HFFc6 (cell line): ENCODE results near the gene DGKH. TPM values are rescaled to one million over a fixed set of nuclear protein-coding genes. Genes with fewer than 3 reads are reported as not detected.

Source experiments
- DNase-seq: peaks from one replicate; pipeline ENCODE4 v3.0.0-alpha.2; 2018
- H3K27ac Mint-ChIP-seq: 2 replicates; pipeline ENCODE4 v1.8.0; 2020; ENCODE audit warnings: mild to moderate bottlenecking, mixed read lengths
- H3K27me3 Mint-ChIP-seq: 2 replicates; pipeline ENCODE4 v1.8.0; 2021; ENCODE audit warnings: mild to moderate bottlenecking, moderate library complexity, mixed read lengths; ENCODE audit not compliant: insufficient read depth
- H3K36me3 Mint-ChIP-seq: 2 replicates; pipeline ENCODE4 v1.8.0; 2021; ENCODE audit warnings: low read depth, mixed read lengths
- H3K4me1 Mint-ChIP-seq: 2 replicates; pipeline ENCODE4 v1.8.0; 2020; ENCODE audit warnings: low read depth, mixed read lengths
- H3K4me3 Mint-ChIP-seq: 2 replicates; pipeline ENCODE4 v1.8.0; 2020; ENCODE audit warnings: mild to moderate bottlenecking, moderate library complexity, mixed read lengths
- H3K9me3 Mint-ChIP-seq: 2 replicates; pipeline ENCODE4 v1.8.0; 2020; ENCODE audit warnings: mild to moderate bottlenecking, mixed read lengths
- CTCF ChIP-seq: fragments of 200-600 bp; sonication (generic); IDR thresholded peaks from 2 replicates; pipeline ENCODE4 v1.5.0; 2021; ENCODE audit warnings: antibody characterized with exemption, mild to moderate bottlenecking
- total RNA-seq, 6 experiments: library from RNA; stranded (reverse); fragmentation: NEBNext Ultra II Directional; extraction: Animal tissue kit (Norgen Biotek cat#: 25700); gene quantifications; 2 replicates in 1 of 6; 3 replicates in 5 of 6; pipeline ENCODE4 v1.2.3, GENCODE V29; 2021

Gene DGKH
- total RNA-seq, 6 experiments from 2014 or later, result 6.9 to 8.7 (median 7.8) TPM

GRCh38 chr13:42041011-42041683, 7.3 kb upstream of the DGKH start:
- Mint-ChIP-seq H3K9me3 (peaks cover 4% of the 10 kb centered on the region), H3K4me3 (peak overlapping the region; percentile 93), H3K36me3 (peaks cover 5% of the 10 kb centered on the region), H3K4me1 (peaks cover 57% of the 10 kb centered on the region), H3K27me3 (peaks cover 1% of the 10 kb centered on the region), H3K27ac (peak overlapping the region; percentile 78)
- TF ChIP-seq CTCF, result no peak
- DNase-seq, result peak; percentile 31

GRCh38 chr13:42041684-42042035, 6.8 kb upstream of the DGKH start:
- TF ChIP-seq CTCF, result peak; percentile 71
- Mint-ChIP-seq H3K4me3 (peak overlapping the region; percentile 93), H3K27me3 (no peaks in the 10 kb centered on the region; the same call in 1 of the 2 replicates), H3K36me3 (no peaks in the 10 kb centered on the region; the same call in 1 of the 2 replicates), H3K4me1 (peaks cover 57% of the 10 kb centered on the region), H3K27ac (peak overlapping the region; percentile 78), H3K9me3 (no peaks in the 10 kb centered on the region)
- peak; percentile 78 for DNase-seq

- Mint-ChIP-seq H3K27me3 (peaks cover 3% of the 10 kb centered on the region), H3K36me3 (no peaks in the 10 kb centered on the region), H3K9me3 (no peaks in the 10 kb centered on the region)
Measured at GRCh38 chr13:42043676-42044075, 4.8 kb upstream of the DGKH start.

GRCh38 chr13:42046448-42046847, 2.0 kb upstream of the DGKH start:
- DNase-seq, result no peak
- Mint-ChIP-seq H3K36me3 (0 out of 2 replicates have a peak, but pooled peaks cover 5% of the 10 kb centered on the region), H3K4me1 (peaks cover 40% of the 10 kb centered on the region), H3K27ac (no peak overlapping the region), H3K4me3 (peak overlapping the region; percentile 30; the same call in 1 of the 2 replicates), H3K27me3 (peaks cover 3% of the 10 kb centered on the region), H3K9me3 (no peaks in the 10 kb centered on the region)
- TF ChIP-seq CTCF, result no peak

More at GRCh38 chr13:42043676-42044075, 4.8 kb upstream of the DGKH start:
- TF ChIP-seq CTCF, result no peak
- no peak overlapping the region for H3K27ac Mint-ChIP-seq
- no peak for DNase-seq
- no peak overlapping the region for H3K4me3 Mint-ChIP-seq
- H3K4me1 Mint-ChIP-seq, result peaks cover 49% of the 10 kb centered on the region

- peaks cover 3% of the 10 kb centered on the region; the same call in 1 of the 2 replicates for H3K27me3 Mint-ChIP-seq
- peaks cover 34% of the 10 kb centered on the region for H3K4me1 Mint-ChIP-seq
- peak overlapping the region; percentile 95 for H3K27ac Mint-ChIP-seq
- DNase-seq, result peak; percentile 51
- H3K9me3 Mint-ChIP-seq, result no peaks in the 10 kb centered on the region
- H3K4me3 Mint-ChIP-seq, result peak overlapping the region; percentile 95
- H3K36me3 Mint-ChIP-seq, result 0 out of 2 replicates have a peak, but pooled peaks cover 5% of the 10 kb centered on the region
- TF ChIP-seq CTCF, result no peak
Measured at GRCh38 chr13:42047561-42048341, 697 bp upstream of the DGKH start.
